Brain pericyte (primary cell): ENCODE measurements around the gene CEP120.
"Not testable (repeated sequence)": the region's sequence is repeated elsewhere in the genome, so short reads cannot be mapped to it uniquely, and the experiment has no call there.

Experiments
- DNase-seq: peaks from one replicate; pipeline ENCODE4 v3.0.0-alpha.2; 2012; ENCODE audit warnings: low read depth, low spot score

CEP120 gene

GRCh38 chr5:123423278-123424149 is at the start of gene CEP120:
Gene CEP120, minus strand, starts transcription at chr5:123423403. Its CDS starts 405 bp downstream, at chr5:123422998.
- DNase-seq = peak; percentile 99

- DNase-seq = no peak
Observed at GRCh38 chr5:123472150-123472924, 49.1 kb upstream of the CEP120 start.

- no peak for DNase-seq
Observed at GRCh38 chr5:123471385-123471784, 48.2 kb upstream of the CEP120 start.

GRCh38 chr5:123466839-123467238 is 43.6 kb upstream of the CEP120 start:
- DNase-seq = not testable (repeated sequence)

- DNase-seq = no peak
Observed at GRCh38 chr5:123460296-123460729, 37.1 kb upstream of the CEP120 start.

GRCh38 chr5:123458994-123459393 is 35.8 kb upstream of the CEP120 start:
- not testable (repeated sequence) for DNase-seq

GRCh38 chr5:123456242-123456641 is 33.0 kb upstream of the CEP120 start:
- no peak for DNase-seq

- no peak for DNase-seq
Observed at GRCh38 chr5:123455640-123456039, 32.4 kb upstream of the CEP120 start.

GRCh38 chr5:123455095-123455494 is 31.9 kb upstream of the CEP120 start:
- no peak for DNase-seq

GRCh38 chr5:123454259-123454911 is 31.2 kb upstream of the CEP120 start:
- DNase-seq = no peak

GRCh38 chr5:123452401-123452800 is 29.2 kb upstream of the CEP120 start:
- no peak for DNase-seq

GRCh38 chr5:123451047-123451446 is 27.8 kb upstream of the CEP120 start:
- no peak for DNase-seq

- DNase-seq = no peak
Observed at GRCh38 chr5:123450640-123451039, 27.4 kb upstream of the CEP120 start.

GRCh38 chr5:123450114-123450513 is 26.9 kb upstream of the CEP120 start:
- DNase-seq = no peak

GRCh38 chr5:123449424-123449974 is 26.3 kb upstream of the CEP120 start:
- DNase-seq = no peak

GRCh38 chr5:123448743-123449142 is 25.5 kb upstream of the CEP120 start:
- no peak for DNase-seq

- no peak for DNase-seq
Observed at GRCh38 chr5:123448017-123448617, 24.9 kb upstream of the CEP120 start.

GRCh38 chr5:123444016-123444415 is 20.8 kb upstream of the CEP120 start:
- DNase-seq = no peak

- no peak for DNase-seq
Observed at GRCh38 chr5:123441408-123441807, 18.2 kb upstream of the CEP120 start.

- DNase-seq = no peak
Observed at GRCh38 chr5:123440456-123441181, 17.4 kb upstream of the CEP120 start.

GRCh38 chr5:123439709-123440108 is 16.5 kb upstream of the CEP120 start:
- no peak for DNase-seq
